HG03064 (cell line): ENCODE results near the gene PLEKHA4.
"Not testable (repeated sequence)": the region's sequence is repeated elsewhere in the genome, so short reads cannot be mapped to it uniquely, and the experiment has no call there.

Experiments
- ATAC-seq: cut with Tn5 transposase; IDR thresholded peaks from one replicate; pipeline ENCODE4 v1.9.1; 2021; ENCODE audit warnings: low read depth; ENCODE audit not compliant: unreplicated experiment

The PLEKHA4 gene

GRCh38 chr19:48804496-48804895 lies 63.9 kb downstream of the PLEKHA4 start:
- ATAC-seq, result no peak

GRCh38 chr19:48802623-48803022 lies 65.8 kb downstream of the PLEKHA4 start:
- no peak for ATAC-seq

GRCh38 chr19:48799358-48800300 lies 68.8 kb downstream of the PLEKHA4 start:
- no peak for ATAC-seq

- no peak for ATAC-seq
Measured at GRCh38 chr19:48798937-48799336, 69.5 kb downstream of the PLEKHA4 start.

- ATAC-seq, result no peak
Measured at GRCh38 chr19:48797103-48797502, 71.3 kb downstream of the PLEKHA4 start.

GRCh38 chr19:48796298-48797083 lies 71.9 kb downstream of the PLEKHA4 start:
- ATAC-seq, result no peak

- no peak for ATAC-seq
Measured at GRCh38 chr19:48795685-48796070, 72.7 kb downstream of the PLEKHA4 start.

- ATAC-seq, result peak; percentile 47
Measured at GRCh38 chr19:48795055-48795684, 73.2 kb downstream of the PLEKHA4 start.

GRCh38 chr19:48794291-48794690 lies 74.1 kb downstream of the PLEKHA4 start:
- ATAC-seq, result no peak

GRCh38 chr19:48793271-48793670 lies 75.1 kb downstream of the PLEKHA4 start:
- ATAC-seq, result no peak

GRCh38 chr19:48787331-48787730 lies 81.1 kb downstream of the PLEKHA4 start:
- not testable (repeated sequence) for ATAC-seq
